Ascending aorta (tissue), 2 donors: ENCODE results near the gene MYO1E. TPM values are rescaled to one million over a fixed set of nuclear protein-coding genes. Genes with fewer than 3 reads are reported as not detected.

Source experiments
- DNase-seq, 2 donors: peaks; one replicate each; pipeline ENCODE4 v3.0.0-alpha.2; 2019; ENCODE audit warnings: low spot score in 2 of 2
- H3K27ac ChIP-seq, 2 donors: fragments of 200-600 bp; sonication (generic); one replicate each; pipeline ENCODE4 v1.5.1; 2016 to 2017; ENCODE audit warnings: mild to moderate bottlenecking in 1 of 2
- H3K27me3 ChIP-seq: fragments of 200-600 bp; sonication (generic); one replicate; pipeline ENCODE4 v1.5.1; 2017
- H3K36me3 ChIP-seq, 2 donors: fragments of 200-600 bp; sonication (generic); one replicate each; pipeline ENCODE4 v1.5.1; 2016
- H3K4me1 ChIP-seq, 2 donors: fragments of 200-600 bp; sonication (generic); one replicate each; pipeline ENCODE4 v1.5.1; 2016 to 2017; ENCODE audit warnings: mild to moderate bottlenecking in 1 of 2
- H3K4me3 ChIP-seq, 2 donors: fragments of 200-600 bp; sonication (generic); one replicate each; pipeline ENCODE4 v1.5.1; 2016 to 2017; ENCODE audit warnings: mild to moderate bottlenecking in 1 of 2
- H3K9me3 ChIP-seq, 2 donors: fragments of 200-600 bp; sonication (generic); one replicate each; pipeline ENCODE4 v1.5.1; 2016
- CTCF ChIP-seq, 3 experiments: fragments of 200-600 bp in 2 of 3; fragments of 450-650 bp in 1 of 3; sonication (generic) in 2 of 3; IDR thresholded peaks; one replicate each; pipeline ENCODE4 v1.5.1; 2016 to 2019; ENCODE audit warnings: antibody characterized with exemption in 3 of 3, mild to moderate bottlenecking in 1 of 3, moderate library complexity in 1 of 3
- intact Hi-C: fragments of 100-400 bp; cut with DNase I; formaldehyde crosslinking; loops from one replicate; pipeline ENCODE4 v1.15.1; 2023
- total RNA-seq: library from RNA; depleted of rRNA; stranded (reverse); fragments of >200 nt; gene quantifications from one replicate; pipeline ENCODE4 v1.1.0, GENCODE V29; 2016

MYO1E gene
- total RNA-seq, 1 donor from 2014 or later: 48.0 TPM

- Histone ChIP-seq H3K27ac (no peak overlapping the region), H3K27me3 (no peaks in the 10 kb centered on the region), H3K4me3 (no peak overlapping the region), H3K9me3 (no peaks in the 10 kb centered on the region), H3K4me1 (no peaks in the 10 kb centered on the region), H3K36me3 (peaks cover 50 to 81% of the 10 kb centered on the region in 2 donors)
- no peak for TF ChIP-seq CTCF (IDR thresholded peaks at IDR 0.05)
- intact Hi-C loops: loop anchor here (10.0 kb wide), 1 partner anchor 354 kb away; no protein-coding TSS in a partner anchor
- no peak for DNase-seq
Observed at GRCh38 chr15:59140422-59141226, 232.0 kb downstream of the MYO1E start.

- peak; percentile 14 to 45 (median 34) for TF ChIP-seq CTCF (IDR thresholded peaks at IDR 0.05)
- Histone ChIP-seq H3K36me3 (peaks cover 58 to 81% of the 10 kb centered on the region in 2 donors), H3K27ac (no peak overlapping the region), H3K4me3 (no peak overlapping the region), H3K9me3 (no peaks in the 10 kb centered on the region), H3K4me1 (no peaks in the 10 kb centered on the region), H3K27me3 (no peaks in the 10 kb centered on the region)
- no peak for DNase-seq
- intact Hi-C loops: no loop called here
Observed at GRCh38 chr15:59138243-59138642, 234.4 kb downstream of the MYO1E start.

DNA sequence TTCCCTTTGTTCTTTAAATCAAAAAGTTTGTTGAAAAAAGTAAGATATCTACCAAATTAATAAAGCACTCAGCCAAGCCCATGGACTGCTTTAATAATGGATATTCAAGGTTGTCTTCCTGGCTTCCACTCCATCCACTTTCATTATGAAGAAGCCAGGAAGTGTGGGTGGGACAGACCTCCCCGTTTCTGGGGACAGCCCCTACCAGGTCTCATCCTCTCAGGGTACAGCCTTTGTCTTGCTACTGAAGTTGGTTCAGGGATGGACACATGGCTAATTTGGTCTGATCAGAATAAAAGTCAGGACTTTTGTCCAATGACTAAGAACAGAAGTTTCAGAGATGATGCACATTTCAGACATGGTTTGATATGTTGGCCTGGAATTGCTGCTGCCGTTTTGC lies 235.1 kb downstream of the MYO1E start:
- Histone ChIP-seq H3K4me1 (no peaks in the 10 kb centered on the region), H3K36me3 (peaks cover 53 to 75% of the 10 kb centered on the region in 2 donors), H3K9me3 (no peaks in the 10 kb centered on the region), H3K27ac (no peak overlapping the region), H3K27me3 (no peaks in the 10 kb centered on the region), H3K4me3 (no peak overlapping the region)
- intact Hi-C loops: no loop called here
- no peak for DNase-seq
- TF ChIP-seq CTCF (IDR thresholded peaks at IDR 0.05): no peak

- TF ChIP-seq CTCF (IDR thresholded peaks at IDR 0.05): no peak
- DNase-seq: no peak
- Histone ChIP-seq H3K4me1 (no peaks in the 10 kb centered on the region), H3K27me3 (no peaks in the 10 kb centered on the region), H3K4me3 (no peak overlapping the region), H3K27ac (no peak overlapping the region), H3K9me3 (peaks cover 0 to 16% of the 10 kb centered on the region in 2 donors), H3K36me3 (peaks cover 46 to 55% of the 10 kb centered on the region in 2 donors)
- intact Hi-C loops: no loop called here
Observed at GRCh38 chr15:59133929-59134427, 238.7 kb downstream of the MYO1E start.

DNA sequence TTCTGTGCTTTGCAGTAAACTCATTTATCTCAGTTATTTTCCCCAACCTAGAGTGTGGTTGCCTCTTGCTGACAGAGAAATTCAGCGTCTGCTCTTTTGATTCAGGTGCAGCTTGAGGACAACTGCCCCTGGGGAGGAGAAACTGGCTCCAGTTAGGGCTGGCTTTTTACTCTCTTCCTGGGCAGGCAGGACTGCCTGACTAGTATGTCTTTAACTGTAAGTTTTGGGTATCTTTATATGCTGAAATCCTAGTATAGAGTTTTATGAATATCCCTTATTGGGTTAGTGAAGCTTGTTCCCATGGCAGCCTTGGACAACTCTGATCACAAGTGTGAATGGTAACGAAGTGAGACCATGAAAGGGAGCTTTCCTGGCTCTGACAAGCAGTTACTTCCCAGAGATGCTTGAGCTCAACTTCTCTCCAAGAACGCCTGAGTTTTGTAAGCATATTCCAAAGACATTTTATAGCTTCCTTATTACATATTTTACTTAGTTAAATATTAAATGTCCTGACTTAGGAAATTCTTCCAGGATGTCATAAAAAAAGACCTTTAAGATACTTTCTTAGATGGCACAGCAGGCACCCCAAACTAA lies 240.6 kb downstream of the MYO1E start:
- H3K27ac ChIP-seq: no peak overlapping the region
- TF ChIP-seq CTCF (IDR thresholded peaks at IDR 0.05): no peak
- no peak overlapping the region for H3K4me3 ChIP-seq
- H3K27me3 ChIP-seq: no peaks in the 10 kb centered on the region
- intact Hi-C loops: no loop called here
- no peaks in the 10 kb centered on the region for H3K4me1 ChIP-seq
- H3K36me3 ChIP-seq: peaks cover 32 to 39% of the 10 kb centered on the region in 2 donors
- H3K9me3 ChIP-seq: peaks cover 0 to 34% of the 10 kb centered on the region in 2 donors
- no peak for DNase-seq
